ENCODE measurements around the gene GALNT9. TPM values are rescaled to one million over a fixed set of nuclear protein-coding genes. Genes with fewer than 3 reads are reported as not detected.

The GALNT9 gene
- total RNA-seq, 2 experiments from 2014 or later = not detected

DNA sequence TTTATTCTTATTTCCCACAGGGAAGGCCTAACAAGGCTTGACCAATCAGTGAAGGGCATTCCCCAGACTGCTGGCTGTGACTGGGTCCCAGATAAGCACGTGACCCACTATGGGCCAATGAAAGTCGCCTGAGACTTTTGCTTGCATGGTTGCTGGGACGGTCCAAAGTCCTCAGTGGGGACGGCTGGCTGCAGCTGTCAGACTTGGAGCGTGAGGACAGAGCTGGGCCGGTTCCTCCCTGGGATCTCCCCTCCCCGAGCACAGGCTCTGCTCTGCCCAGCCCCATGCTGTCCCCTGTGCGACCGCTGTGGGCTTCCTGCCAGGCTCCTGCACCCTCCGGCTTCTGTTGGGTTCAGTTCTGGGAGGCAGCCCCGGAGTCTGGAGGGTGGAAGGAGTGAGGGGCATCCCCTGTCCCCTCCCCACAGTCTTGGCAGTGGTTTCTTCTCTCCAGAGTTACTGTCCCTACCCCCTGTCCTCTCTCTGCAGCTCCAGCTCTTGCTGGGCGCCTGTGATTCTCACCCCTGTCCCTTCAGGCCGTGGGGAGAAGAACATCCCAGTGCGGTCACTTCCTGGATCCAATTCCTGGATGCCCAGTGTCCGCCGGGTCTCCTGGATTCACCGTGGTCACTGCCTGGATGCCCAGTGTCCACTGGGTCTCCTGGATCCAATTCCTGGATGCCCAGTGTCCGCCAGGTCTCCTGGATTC lies 50.1 kb downstream of the GALNT9 start:
- Mint-ChIP-seq H3K27me3 (peaks cover 3% of the 10 kb centered on the region), H3K9me3 (no peaks in the 10 kb centered on the region), H3K36me3 (ENCODE audit: low read depth) (no peaks in the 10 kb centered on the region), H3K4me1 (peaks cover 12% of the 10 kb centered on the region), H3K4me3 (no peak overlapping the region), H3K27ac (no peak overlapping the region)
- POLR2A ChIA-PET = no interaction called here
- CTCF ChIA-PET = no interaction called here
- DNase-seq = no peak

GRCh38 chr12:132278401-132279183 lies 50.8 kb downstream of the GALNT9 start:
- Mint-ChIP-seq H3K27ac (no peak overlapping the region), H3K4me3 (no peak overlapping the region), H3K9me3 (no peaks in the 10 kb centered on the region), H3K36me3 (ENCODE audit: low read depth) (no peaks in the 10 kb centered on the region), H3K27me3 (no peaks in the 10 kb centered on the region), H3K4me1 (peaks cover 5% of the 10 kb centered on the region)
- DNase-seq = no peak
- POLR2A ChIA-PET = no interaction called here
- CTCF ChIA-PET = no interaction called here

GRCh38 chr12:132277949-132278348 lies 51.4 kb downstream of the GALNT9 start:
- POLR2A ChIA-PET = no interaction called here
- CTCF ChIA-PET = no interaction called here
- Mint-ChIP-seq H3K27ac (no peak overlapping the region), H3K4me1 (peaks cover under 1% of the 10 kb centered on the region), H3K36me3 (ENCODE audit: low read depth) (no peaks in the 10 kb centered on the region), H3K27me3 (no peaks in the 10 kb centered on the region), H3K9me3 (no peaks in the 10 kb centered on the region), H3K4me3 (no peak overlapping the region)
- DNase-seq = no peak

DNA sequence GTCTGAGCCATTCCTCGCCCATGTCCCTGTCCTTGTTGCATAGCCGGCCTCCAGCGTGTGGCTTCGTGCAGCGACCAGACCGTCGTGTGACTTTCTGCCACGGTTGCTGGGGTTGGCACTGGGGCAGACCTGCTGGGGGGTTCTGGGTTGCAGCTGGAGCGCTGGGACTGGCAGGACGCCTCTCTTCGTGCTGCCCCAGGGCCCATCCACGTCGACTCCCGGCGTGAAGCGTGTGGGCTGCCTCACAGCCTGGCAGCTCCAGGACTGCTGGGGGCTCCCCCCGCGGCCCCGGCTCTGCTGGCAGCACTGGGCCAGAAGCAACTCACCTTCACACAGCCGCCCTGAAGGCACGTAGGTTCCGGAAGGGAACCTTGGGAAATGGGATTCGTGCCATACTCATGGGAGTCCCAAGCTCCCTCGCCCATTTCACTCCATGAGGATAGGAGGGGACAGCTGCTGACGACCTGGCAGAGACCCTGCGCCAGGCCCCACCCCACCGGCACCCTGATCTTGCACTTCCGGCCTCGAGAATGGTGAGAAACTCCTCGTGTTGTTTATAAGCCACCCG lies 51.9 kb downstream of the GALNT9 start:
- CTCF ChIA-PET = interaction anchor here (1.6 kb wide), 1 partner anchor 124 kb away, joined by 4 read pairs; no protein-coding TSS in a partner anchor
- Mint-ChIP-seq H3K27me3 (no peaks in the 10 kb centered on the region), H3K9me3 (no peaks in the 10 kb centered on the region), H3K36me3 (ENCODE audit: low read depth) (no peaks in the 10 kb centered on the region), H3K4me3 (no peak overlapping the region), H3K4me1 (no peaks in the 10 kb centered on the region), H3K27ac (no peak overlapping the region)
- no peak for DNase-seq
- POLR2A ChIA-PET = no interaction called here

DNA sequence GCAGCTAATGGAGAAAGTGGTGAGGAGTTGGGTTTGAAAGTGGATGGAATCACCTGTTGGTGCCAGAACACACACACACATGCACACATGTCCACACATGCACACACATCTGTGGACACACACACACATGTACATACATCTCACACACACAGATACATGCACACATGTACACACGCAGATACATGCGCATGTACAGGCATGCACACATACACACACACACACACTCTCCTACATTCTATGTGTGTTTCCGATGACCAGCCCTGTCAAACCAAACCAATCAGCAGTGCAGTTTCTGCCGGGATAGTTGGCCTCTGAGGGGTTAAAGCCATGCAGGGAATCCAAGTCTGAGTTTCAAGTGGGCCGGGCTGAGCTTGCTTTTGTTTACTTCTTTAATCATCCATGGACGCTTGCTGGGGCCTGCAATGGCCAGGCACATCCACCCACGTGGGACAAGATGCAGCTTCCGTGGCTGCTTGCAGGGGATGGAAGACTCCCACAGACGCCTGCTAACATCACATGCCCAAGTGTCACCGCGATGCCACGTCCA lies 52.5 kb downstream of the GALNT9 start:
- POLR2A ChIA-PET = no interaction called here
- Mint-ChIP-seq H3K36me3 (ENCODE audit: low read depth) (no peaks in the 10 kb centered on the region), H3K27me3 (no peaks in the 10 kb centered on the region), H3K4me1 (no peaks in the 10 kb centered on the region), H3K4me3 (no peak overlapping the region), H3K9me3 (no peaks in the 10 kb centered on the region), H3K27ac (no peak overlapping the region)
- DNase-seq = no peak
- CTCF ChIA-PET = interaction anchor here (1.6 kb wide), 1 partner anchor 123 kb away, joined by 4 read pairs; no protein-coding TSS in a partner anchor

GRCh38 chr12:132276066-132276826 lies 53.1 kb downstream of the GALNT9 start:
- Mint-ChIP-seq H3K4me1 (no peaks in the 10 kb centered on the region), H3K36me3 (ENCODE audit: low read depth) (no peaks in the 10 kb centered on the region), H3K9me3 (no peaks in the 10 kb centered on the region), H3K4me3 (no peak overlapping the region), H3K27me3 (no peaks in the 10 kb centered on the region), H3K27ac (no peak overlapping the region)
- no peak for DNase-seq
- ChIA-PET POLR2A (no interaction called here), CTCF (interaction anchor here (1.6 kb wide), 1 partner anchor 123 kb away, joined by 4 read pairs; no protein-coding TSS in a partner anchor)

- Mint-ChIP-seq H3K9me3 (no peaks in the 10 kb centered on the region), H3K36me3 (ENCODE audit: low read depth) (no peaks in the 10 kb centered on the region), H3K4me1 (no peaks in the 10 kb centered on the region), H3K27me3 (no peaks in the 10 kb centered on the region), H3K4me3 (no peak overlapping the region), H3K27ac (no peak overlapping the region)
- no peak for DNase-seq
- POLR2A ChIA-PET = no interaction called here
- CTCF ChIA-PET = no interaction called here
These were observed 53.8 kb downstream of the GALNT9 start for GRCh38 chr12:132275631-132276030.

DNA sequence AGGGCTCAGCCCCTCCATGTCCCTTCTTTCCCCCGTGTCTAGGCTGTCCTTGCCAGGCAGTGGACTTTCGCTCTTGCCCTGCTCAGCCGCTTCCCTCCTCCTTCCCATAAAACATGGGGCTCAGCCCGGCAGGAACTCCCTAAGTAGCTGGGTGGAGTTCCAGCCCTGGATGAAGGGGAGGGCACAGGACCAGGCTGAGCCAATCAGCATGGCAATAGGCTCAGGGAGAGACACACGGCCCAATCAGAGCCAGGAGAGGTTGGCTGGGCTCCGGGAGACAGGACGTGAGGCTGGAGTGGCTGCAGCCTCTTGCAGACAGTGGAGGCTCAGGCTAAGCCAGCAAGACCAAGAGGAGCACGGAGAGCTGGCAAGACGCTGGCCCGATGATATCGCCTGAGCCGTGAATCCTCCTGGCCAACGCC lies 54.3 kb downstream of the GALNT9 start:
- Mint-ChIP-seq H3K4me1 (no peaks in the 10 kb centered on the region), H3K9me3 (no peaks in the 10 kb centered on the region), H3K36me3 (ENCODE audit: low read depth) (no peaks in the 10 kb centered on the region), H3K27ac (no peak overlapping the region), H3K27me3 (no peaks in the 10 kb centered on the region), H3K4me3 (no peak overlapping the region)
- CTCF ChIA-PET = no interaction called here
- POLR2A ChIA-PET = no interaction called here
- no peak for DNase-seq

DNA sequence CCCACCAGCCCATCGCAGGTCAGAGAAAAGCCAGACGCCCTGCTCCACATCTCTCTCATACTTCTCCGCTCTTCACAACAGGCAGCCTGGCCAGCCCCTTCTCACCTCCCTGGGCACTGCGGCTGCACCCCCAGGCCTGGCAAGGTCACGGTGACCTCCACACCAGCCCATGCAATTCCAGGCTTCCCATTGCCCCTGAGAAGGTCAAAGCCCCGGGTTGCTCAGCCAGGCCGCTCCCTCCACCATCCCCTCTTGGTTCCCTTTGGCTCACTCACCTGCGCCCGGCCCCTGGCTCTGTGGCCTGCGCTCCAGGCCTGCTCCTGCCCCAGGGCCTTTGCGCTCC lies 55.4 kb downstream of the GALNT9 start:
- Mint-ChIP-seq H3K36me3 (ENCODE audit: low read depth) (no peaks in the 10 kb centered on the region), H3K4me1 (no peaks in the 10 kb centered on the region), H3K4me3 (no peak overlapping the region), H3K27me3 (no peaks in the 10 kb centered on the region), H3K27ac (no peak overlapping the region), H3K9me3 (no peaks in the 10 kb centered on the region)
- no peak for DNase-seq
- ChIA-PET CTCF (no interaction called here), POLR2A (no interaction called here)

GRCh38 chr12:132272711-132273110 lies 56.7 kb downstream of the GALNT9 start:
- H3K4me3 Mint-ChIP-seq = no peak overlapping the region
- H3K9me3 Mint-ChIP-seq = no peaks in the 10 kb centered on the region
- no peak for DNase-seq
- H3K27me3 Mint-ChIP-seq = no peaks in the 10 kb centered on the region
- no peaks in the 10 kb centered on the region for H3K36me3 Mint-ChIP-seq (ENCODE audit: low read depth)
- ChIA-PET CTCF (no interaction called here), POLR2A (no interaction called here)
- no peaks in the 10 kb centered on the region for H3K4me1 Mint-ChIP-seq
- no peak overlapping the region for H3K27ac Mint-ChIP-seq

DNA sequence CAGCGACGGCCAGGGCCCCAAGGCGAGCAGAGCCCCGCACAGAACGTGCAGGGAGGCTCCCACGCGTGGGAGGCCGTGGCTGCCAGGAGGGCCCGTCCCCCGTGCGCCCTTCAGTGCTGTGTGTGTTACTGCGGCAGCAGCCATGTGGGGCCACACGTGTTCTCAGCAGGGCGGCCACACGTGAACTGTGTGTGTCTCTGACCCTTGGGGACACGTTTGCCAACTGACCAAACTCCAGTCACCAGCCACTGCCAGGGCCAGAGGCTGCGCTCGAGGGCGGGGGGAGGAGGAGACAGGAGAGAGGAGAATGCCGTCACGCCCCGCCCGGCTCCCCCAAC lies 57.7 kb downstream of the GALNT9 start:
- no peak for DNase-seq
- CTCF ChIA-PET = no interaction called here
- H3K27ac Mint-ChIP-seq = no peak overlapping the region
- H3K4me3 Mint-ChIP-seq = no peak overlapping the region
- no peaks in the 10 kb centered on the region for H3K27me3 Mint-ChIP-seq
- POLR2A ChIA-PET = no interaction called here
- no peaks in the 10 kb centered on the region for H3K9me3 Mint-ChIP-seq
- no peaks in the 10 kb centered on the region for H3K36me3 Mint-ChIP-seq (ENCODE audit: low read depth)
- no peaks in the 10 kb centered on the region for H3K4me1 Mint-ChIP-seq

DNA sequence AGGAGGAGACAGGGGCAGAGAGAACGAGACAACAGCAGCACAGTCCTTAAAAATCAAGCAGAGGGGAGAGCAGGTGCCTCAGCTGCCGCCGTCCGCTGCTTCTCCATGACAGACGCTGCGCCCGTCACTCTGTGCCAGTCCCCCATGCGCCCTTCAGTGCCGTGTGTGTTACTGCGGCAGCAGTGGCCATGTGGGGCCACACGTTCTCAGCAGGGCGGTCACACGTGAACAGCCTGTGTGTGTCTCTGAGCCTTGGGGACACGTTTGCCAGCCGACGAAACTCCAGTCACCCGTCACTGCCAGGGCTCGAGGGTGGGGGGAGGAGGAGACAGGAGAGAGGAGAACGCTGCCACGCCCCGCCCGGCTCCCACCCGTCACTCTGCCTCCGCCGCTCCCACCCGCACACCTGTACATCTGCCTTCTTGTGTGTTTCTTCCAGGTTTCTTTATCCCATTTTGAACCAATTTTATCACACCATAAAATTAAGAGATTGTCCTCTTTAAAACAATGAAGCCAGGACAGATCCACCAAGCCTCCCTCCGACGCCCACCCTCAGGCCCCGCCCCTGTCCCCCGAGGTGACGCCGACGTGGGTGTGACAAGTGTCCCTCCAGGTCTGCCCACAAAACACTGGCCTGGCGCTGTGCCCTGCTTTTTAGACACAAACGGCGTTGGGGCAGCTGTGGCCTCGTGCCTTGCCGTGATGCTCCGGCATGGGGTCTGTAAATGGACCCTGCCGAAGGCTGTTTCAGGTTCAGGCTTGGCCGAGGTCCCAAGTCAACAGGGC lies 58.2 kb downstream of the GALNT9 start:
- no peaks in the 10 kb centered on the region for H3K9me3 Mint-ChIP-seq
- no peaks in the 10 kb centered on the region for H3K27me3 Mint-ChIP-seq
- H3K4me1 Mint-ChIP-seq = no peaks in the 10 kb centered on the region
- no peaks in the 10 kb centered on the region for H3K36me3 Mint-ChIP-seq (ENCODE audit: low read depth)
- no peak for DNase-seq
- no peak overlapping the region for H3K4me3 Mint-ChIP-seq
- POLR2A ChIA-PET = no interaction called here
- CTCF ChIA-PET = no interaction called here
- H3K27ac Mint-ChIP-seq = no peak overlapping the region

DNA sequence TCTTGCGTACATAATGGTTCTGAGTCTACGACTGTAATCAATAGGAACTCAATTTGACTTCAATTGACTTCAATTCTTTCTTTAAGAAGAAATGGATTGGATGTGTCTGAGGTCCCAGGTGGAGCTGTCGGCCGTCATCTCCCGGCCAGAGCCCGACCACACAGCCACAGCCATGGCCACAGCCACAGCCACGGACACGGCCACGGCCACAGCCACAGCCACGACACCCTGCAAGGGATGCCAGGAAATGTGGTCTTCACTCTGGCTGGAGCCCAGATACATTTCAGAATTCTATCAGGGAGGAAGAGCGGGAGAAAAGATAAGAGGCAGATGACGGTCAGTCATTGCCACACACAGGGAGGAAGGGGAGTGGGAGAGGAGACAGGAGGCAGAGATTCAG lies 58.9 kb downstream of the GALNT9 start:
- H3K27me3 Mint-ChIP-seq = no peaks in the 10 kb centered on the region
- H3K4me1 Mint-ChIP-seq = no peaks in the 10 kb centered on the region
- CTCF ChIA-PET = no interaction called here
- no peak for DNase-seq
- no peaks in the 10 kb centered on the region for H3K36me3 Mint-ChIP-seq (ENCODE audit: low read depth)
- H3K4me3 Mint-ChIP-seq = no peak overlapping the region
- POLR2A ChIA-PET = no interaction called here
- H3K27ac Mint-ChIP-seq = no peak overlapping the region
- no peaks in the 10 kb centered on the region for H3K9me3 Mint-ChIP-seq

All from activated CD4-positive, alpha-beta memory T cell treated with anti-CD3 and anti-CD28 coated beads, Interleukin-2, amount 10 ng/mL, durations not matched to agents 7 days and 5 days (primary cell).